CD4-positive, alpha-beta memory T cell (primary cell): Measurements from ENCODE around the gene HPSE2. TPM values are rescaled to one million over a fixed set of nuclear protein-coding genes. Genes with fewer than 3 reads are reported as not detected.
"Not testable (repeated sequence)": the region's sequence is repeated elsewhere in the genome, so short reads cannot be mapped to it uniquely, and the experiment has no call there.

Source experiments
- CTCF ChIA-PET: fragments of 350-600 bp; sonication (Branson Sonifier 250); formaldehyde crosslinking; loops from one replicate; lab custom pipeline; 2021; ENCODE audit warnings: inconsistent platforms; ENCODE audit not compliant: partially characterized antibody; lab: Charles Lee
- POLR2A ChIA-PET: fragments of 350-600 bp; sonication (Branson Sonifier 250); formaldehyde crosslinking; loops from one replicate; lab custom pipeline; 2021; ENCODE audit not compliant: partially characterized antibody; lab: Charles Lee
- DNase-seq, 5 donors: peaks; one replicate each; pipeline versions ENCODE4 v3.0.0 to v3.0.0-alpha.2; 2020 to 2022; ENCODE audit warnings: mixed read lengths in 1 of 5
- H3K27ac ChIP-seq: one replicate; pipeline ENCODE4 v1.7.0; 2013; ENCODE audit warnings: low read depth, low read length
- H3K27me3 ChIP-seq: 2 replicates; pipeline ENCODE4 v1.7.0; 2013; ENCODE audit warnings: mild to moderate bottlenecking, low read length, moderate library complexity; ENCODE audit not compliant: insufficient read depth
- H3K36me3 ChIP-seq: 2 replicates; pipeline ENCODE4 v1.7.0; 2013; ENCODE audit warnings: mild to moderate bottlenecking, low read length, moderate library complexity; ENCODE audit not compliant: insufficient read depth
- H3K4me1 ChIP-seq: 2 replicates; pipeline ENCODE4 v1.7.0; 2013; ENCODE audit warnings: mild to moderate bottlenecking, low read length, moderate library complexity; ENCODE audit not compliant: insufficient read depth
- H3K4me3 ChIP-seq, 2 donors: one replicate each; pipeline ENCODE4 v1.7.0; 2013; ENCODE audit warnings: low read length in 2 of 2, mild to moderate bottlenecking in 1 of 2
- H3K9me3 ChIP-seq, 2 donors: one replicate each; pipeline ENCODE4 v1.7.0; 2013; ENCODE audit warnings: low read length in 2 of 2, control low read depth in 1 of 2; ENCODE audit not compliant: control insufficient read depth in 1 of 2
- H3K27ac Mint-ChIP-seq, 7 donors: one replicate each; pipeline ENCODE4 v1.8.0; 2020 to 2021; ENCODE audit warnings: mixed read lengths in 7 of 7, mild to moderate bottlenecking in 6 of 7, inconsistent platforms in 3 of 7, moderate library complexity in 3 of 7
- H3K27me3 Mint-ChIP-seq, 2 donors: one replicate each; pipeline ENCODE4 v1.8.0; 2020 to 2021; ENCODE audit warnings: mixed read lengths in 2 of 2
- H3K36me3 Mint-ChIP-seq, 2 donors: one replicate each; pipeline ENCODE4 v1.8.0; 2020 to 2021; ENCODE audit warnings: mixed read lengths in 2 of 2, inconsistent platforms in 1 of 2, mild to moderate bottlenecking in 1 of 2
- H3K4me1 Mint-ChIP-seq, 4 donors: one replicate each; pipeline ENCODE4 v1.8.0; 2020 to 2021; ENCODE audit warnings: mixed read lengths in 4 of 4, mild to moderate bottlenecking in 1 of 4
- H3K4me3 Mint-ChIP-seq, 8 donors: one replicate each; pipeline ENCODE4 v1.8.0; 2020 to 2021; ENCODE audit warnings: mixed read lengths in 8 of 8, mild to moderate bottlenecking in 7 of 8, moderate library complexity in 6 of 8, inconsistent platforms in 3 of 8
- H3K9me3 Mint-ChIP-seq, 8 donors: one replicate each; pipeline ENCODE4 v1.8.0; 2020 to 2021; ENCODE audit warnings: mixed read lengths in 8 of 8, mild to moderate bottlenecking in 5 of 8, inconsistent platforms in 3 of 8, moderate library complexity in 1 of 8
- intact Hi-C: fragments of 100-400 bp; cut with micrococcal nuclease; formaldehyde crosslinking; loops from one replicate; pipeline ENCODE4 v1.15.1; 2023
- polyA plus RNA-seq, 2 donors: library from polyadenylated mRNA; unstranded; fragments of 300-500 nt; fragmentation: Illumina TruSeq; gene quantifications; one replicate each; pipeline ENCODE4 v1.2.3, GENCODE V29; 2021
- total RNA-seq, 2 experiments: library from RNA; stranded (reverse); gene quantifications; one replicate each; pipeline ENCODE4 v1.2.3, GENCODE V29; 2021

The HPSE2 gene
- total and polyA plus RNA-seq, 4 experiments from 2014 or later, result 0.09 to 0.12 TPM; not detected in 2

DNA sequence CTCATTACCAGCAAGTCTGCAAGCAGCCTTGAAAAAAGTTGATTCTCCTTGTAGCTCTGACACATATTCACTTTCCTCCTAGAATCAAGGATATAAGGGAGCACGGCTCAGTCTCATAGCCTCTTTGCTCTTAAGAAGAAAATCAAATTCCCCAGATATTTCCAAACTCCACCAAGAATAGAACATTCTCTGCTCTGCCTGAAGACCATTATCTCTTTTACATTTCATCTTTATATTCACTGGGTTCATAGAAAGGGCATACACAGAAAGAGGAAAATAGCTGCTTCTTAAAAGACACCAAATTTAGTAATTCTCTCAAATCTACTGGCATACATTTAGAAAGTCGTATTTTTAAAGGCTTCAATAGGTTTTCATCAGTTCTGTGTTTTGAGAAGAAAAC lies 92.0 kb downstream of the HPSE2 start:
- no peak for DNase-seq
- ChIA-PET POLR2A (no interaction called here), CTCF (no interaction called here)
- Mint-ChIP-seq H3K4me1 (no peaks in the 10 kb centered on the region), H3K27me3 (no peaks in the 10 kb centered on the region), H3K36me3 (no peaks in the 10 kb centered on the region), H3K27ac (no peak overlapping the region), H3K9me3 (no peaks in the 10 kb centered on the region), H3K4me3 (no peak overlapping the region)
- H3K9me3 ChIP-seq, result no peaks in the 10 kb centered on the region
- H3K36me3 ChIP-seq, result no peaks in the 10 kb centered on the region
- H3K27me3 ChIP-seq, result no peaks in the 10 kb centered on the region
- H3K27ac ChIP-seq, result no peak overlapping the region
- H3K4me1 ChIP-seq, result no peaks in the 10 kb centered on the region
- intact Hi-C loops, result no loop called here
- no peak overlapping the region for H3K4me3 ChIP-seq

DNA sequence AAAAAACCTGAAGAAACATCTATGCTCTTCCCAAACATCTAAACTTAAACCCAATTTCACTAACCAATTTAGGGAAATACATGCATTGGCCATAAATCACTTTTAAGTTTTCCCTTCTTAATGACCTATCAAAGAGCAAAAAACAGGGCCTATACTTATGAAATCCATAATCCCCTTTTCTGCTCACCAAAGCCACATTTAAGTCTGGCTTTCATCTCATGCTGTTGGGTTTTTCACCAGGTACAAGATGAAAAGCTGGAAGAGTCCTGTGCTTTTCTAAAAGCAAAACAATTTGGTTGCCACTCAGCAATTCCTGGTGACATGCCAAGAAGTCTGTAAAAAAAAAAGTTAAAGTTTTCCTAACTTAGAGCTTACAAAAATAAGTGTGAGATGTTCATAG lies 92.6 kb downstream of the HPSE2 start:
- H3K9me3 Mint-ChIP-seq, result peaks cover 0 to 2% (median 0%) of the 10 kb centered on the region in 8 donors
- Histone ChIP-seq H3K27me3 (no peaks in the 10 kb centered on the region), H3K4me3 (no peak overlapping the region), H3K9me3 (no peaks in the 10 kb centered on the region), H3K4me1 (no peaks in the 10 kb centered on the region), H3K36me3 (no peaks in the 10 kb centered on the region), H3K27ac (no peak overlapping the region)
- ChIA-PET CTCF (no interaction called here), POLR2A (no interaction called here)
- no peak for DNase-seq
- no peak overlapping the region for H3K27ac Mint-ChIP-seq
- no peaks in the 10 kb centered on the region for H3K4me1 Mint-ChIP-seq
- H3K27me3 Mint-ChIP-seq, result no peaks in the 10 kb centered on the region
- no peak overlapping the region for H3K4me3 Mint-ChIP-seq
- intact Hi-C loops, result no loop called here
- no peaks in the 10 kb centered on the region for H3K36me3 Mint-ChIP-seq

DNA sequence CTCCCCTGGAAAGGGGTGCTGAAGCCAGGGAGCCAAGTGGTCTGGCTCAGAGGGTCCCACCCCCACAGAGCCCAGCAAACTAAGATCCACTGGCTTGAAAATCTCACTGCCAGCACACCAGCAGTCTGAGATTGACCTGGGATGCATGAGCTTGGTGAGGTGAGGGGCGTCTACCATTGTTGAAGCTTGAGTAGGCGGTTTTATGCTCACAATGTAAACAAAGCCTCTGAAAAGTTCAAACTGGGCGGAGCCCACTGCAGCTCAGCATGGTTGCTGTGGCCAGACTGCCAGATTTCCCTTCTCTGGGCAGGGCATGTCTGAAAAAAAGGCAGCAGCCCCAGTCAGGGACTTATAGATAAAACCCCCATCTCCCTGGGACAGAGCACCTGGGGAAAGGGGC lies 102.8 kb downstream of the HPSE2 start:
- H3K4me1 ChIP-seq, H3K27me3 ChIP-seq, H3K27ac Mint-ChIP-seq, DNase-seq, H3K4me1 Mint-ChIP-seq, H3K36me3 Mint-ChIP-seq, H3K4me3 Mint-ChIP-seq, H3K27ac ChIP-seq, intact Hi-C loops, CTCF ChIA-PET, H3K9me3 ChIP-seq, H3K36me3 ChIP-seq, H3K4me3 ChIP-seq, POLR2A ChIA-PET, H3K27me3 Mint-ChIP-seq: not testable (repeated sequence)
- peaks cover 0 to 11% (median 3%) of the 10 kb centered on the region in 8 donors for H3K9me3 Mint-ChIP-seq

DNA sequence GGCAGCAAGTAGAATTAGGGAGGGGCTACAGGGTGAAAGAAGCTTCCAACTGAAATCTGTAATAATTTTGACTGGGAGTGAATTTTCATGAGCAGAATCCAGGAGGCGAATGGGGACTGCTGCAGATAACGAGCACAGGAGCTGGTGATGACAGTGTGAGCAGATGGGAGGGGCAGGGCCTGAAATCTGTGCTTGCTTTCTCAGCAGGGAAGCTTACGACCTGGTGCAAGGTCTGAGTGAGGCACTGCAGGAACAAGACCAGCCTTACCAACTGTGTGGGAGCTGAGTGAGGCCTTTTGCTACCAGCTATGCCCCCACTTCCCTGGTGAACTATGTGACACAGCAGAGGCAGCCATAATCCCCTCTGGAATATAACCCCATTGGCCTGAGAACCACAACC lies 109.8 kb downstream of the HPSE2 start:
- no peaks in the 10 kb centered on the region for H3K4me1 Mint-ChIP-seq
- no peak overlapping the region for H3K4me3 Mint-ChIP-seq
- H3K4me1 ChIP-seq, result no peaks in the 10 kb centered on the region
- no peaks in the 10 kb centered on the region for H3K27me3 ChIP-seq
- no peaks in the 10 kb centered on the region for H3K9me3 ChIP-seq
- no peaks in the 10 kb centered on the region for H3K36me3 ChIP-seq
- intact Hi-C loops, result no loop called here
- ChIA-PET POLR2A (no interaction called here), CTCF (no interaction called here)
- H3K4me3 ChIP-seq, result no peak overlapping the region
- no peaks in the 10 kb centered on the region for H3K27me3 Mint-ChIP-seq
- H3K36me3 Mint-ChIP-seq, result no peaks in the 10 kb centered on the region
- no peak overlapping the region for H3K27ac Mint-ChIP-seq
- H3K27ac ChIP-seq, result no peak overlapping the region
- DNase-seq, result no peak
- peaks cover 0 to 26% (median 9%) of the 10 kb centered on the region in 8 donors for H3K9me3 Mint-ChIP-seq

DNA sequence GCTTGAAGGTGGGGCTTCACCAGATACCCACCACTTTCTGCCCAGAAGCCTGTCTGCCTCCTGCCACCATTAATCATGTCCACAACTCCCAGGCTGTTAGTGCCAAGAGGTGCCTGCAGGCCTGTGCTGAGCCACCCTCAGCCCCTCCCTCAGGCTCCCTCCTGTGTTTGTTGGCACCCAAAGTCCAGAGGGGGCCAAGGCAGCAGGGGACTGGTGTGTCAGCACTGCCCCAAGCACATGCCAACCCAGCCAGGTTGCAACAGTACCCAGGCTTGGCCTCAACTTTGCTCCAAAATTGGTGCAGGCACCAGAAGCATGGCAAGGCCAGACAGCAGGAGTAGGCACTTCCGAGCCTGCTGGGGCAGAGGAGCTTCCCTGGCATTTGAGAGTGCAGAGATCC lies 111.3 kb downstream of the HPSE2 start:
- no peaks in the 10 kb centered on the region for H3K4me1 ChIP-seq
- CTCF ChIA-PET, result no interaction called here
- H3K27me3 Mint-ChIP-seq, result no peaks in the 10 kb centered on the region
- H3K36me3 Mint-ChIP-seq, result no peaks in the 10 kb centered on the region
- H3K4me1 Mint-ChIP-seq, result no peaks in the 10 kb centered on the region
- H3K4me3 ChIP-seq, result no peak overlapping the region
- no peaks in the 10 kb centered on the region for H3K27me3 ChIP-seq
- POLR2A ChIA-PET, result no interaction called here
- DNase-seq, result no peak
- H3K9me3 Mint-ChIP-seq, result peaks cover 0 to 21% (median 9%) of the 10 kb centered on the region in 8 donors
- H3K27ac Mint-ChIP-seq, result no peak overlapping the region
- no peak overlapping the region for H3K4me3 Mint-ChIP-seq
- H3K36me3 ChIP-seq, result no peaks in the 10 kb centered on the region
- H3K9me3 ChIP-seq, result no peaks in the 10 kb centered on the region
- intact Hi-C loops, result no loop called here
- no peak overlapping the region for H3K27ac ChIP-seq

DNA sequence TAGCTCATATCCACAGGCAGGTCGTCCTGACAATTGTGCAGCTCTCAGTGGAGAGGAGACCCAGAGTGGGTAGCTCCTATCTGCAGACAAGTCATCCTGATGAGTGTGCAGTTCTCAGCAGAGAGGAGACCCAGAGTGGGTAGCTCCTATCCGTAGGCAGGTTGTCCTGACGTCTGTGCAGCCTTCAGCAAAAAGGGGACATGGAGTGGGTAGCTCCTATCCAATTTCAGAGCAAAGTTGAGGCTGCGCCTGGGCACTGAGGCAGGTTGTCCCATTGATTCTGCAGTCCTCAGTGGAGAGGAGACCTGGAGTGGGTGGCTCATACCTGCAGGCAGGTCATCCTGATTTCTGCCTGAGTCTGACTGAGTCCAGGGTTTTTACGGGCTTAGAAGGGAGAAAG lies 111.8 kb downstream of the HPSE2 start:
- no peak for DNase-seq
- POLR2A ChIA-PET, result no interaction called here
- H3K9me3 Mint-ChIP-seq, result peaks cover 0 to 20% (median 9%) of the 10 kb centered on the region in 8 donors
- H3K27ac Mint-ChIP-seq, result no peak overlapping the region
- CTCF ChIA-PET, result no interaction called here
- H3K36me3 Mint-ChIP-seq, result no peaks in the 10 kb centered on the region
- H3K4me1 Mint-ChIP-seq, result no peaks in the 10 kb centered on the region
- no peak overlapping the region for H3K4me3 Mint-ChIP-seq
- Histone ChIP-seq H3K27ac (no peak overlapping the region), H3K4me1 (no peaks in the 10 kb centered on the region), H3K4me3 (no peak overlapping the region), H3K27me3 (no peaks in the 10 kb centered on the region), H3K9me3 (no peaks in the 10 kb centered on the region), H3K36me3 (no peaks in the 10 kb centered on the region)
- intact Hi-C loops, result no loop called here
- H3K27me3 Mint-ChIP-seq, result no peaks in the 10 kb centered on the region

DNA sequence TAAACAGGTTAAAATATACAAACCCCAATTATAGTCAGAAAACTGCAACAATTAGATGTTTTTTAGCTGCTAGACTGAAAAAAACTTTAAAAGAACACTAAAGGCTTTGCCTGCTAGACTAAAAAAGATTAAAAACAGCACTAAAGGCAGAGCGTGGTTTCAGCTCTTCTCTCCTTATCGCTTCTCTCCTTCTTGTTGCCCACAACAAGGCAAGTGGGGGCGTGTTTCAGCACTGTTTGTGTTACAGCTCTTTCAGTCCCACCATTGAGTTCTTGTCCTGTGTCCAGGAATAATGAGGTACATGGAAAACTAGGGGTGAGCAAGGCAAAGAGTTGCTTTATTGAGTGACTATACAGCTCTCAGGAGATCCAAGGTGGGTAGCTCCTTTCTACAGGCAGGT lies 112.3 kb downstream of the HPSE2 start:
- H3K27ac ChIP-seq, result no peak overlapping the region
- no peaks in the 10 kb centered on the region for H3K4me1 ChIP-seq
- H3K4me3 ChIP-seq, result no peak overlapping the region
- ChIA-PET CTCF (no interaction called here), POLR2A (no interaction called here)
- no peaks in the 10 kb centered on the region for H3K27me3 Mint-ChIP-seq
- no peak overlapping the region for H3K4me3 Mint-ChIP-seq
- intact Hi-C loops, result no loop called here
- H3K9me3 Mint-ChIP-seq, result peaks cover 0 to 20% (median 9%) of the 10 kb centered on the region in 8 donors
- H3K4me1 Mint-ChIP-seq, result no peaks in the 10 kb centered on the region
- H3K36me3 Mint-ChIP-seq, result no peaks in the 10 kb centered on the region
- DNase-seq, result no peak
- H3K36me3 ChIP-seq, result no peaks in the 10 kb centered on the region
- H3K27ac Mint-ChIP-seq, result no peak overlapping the region
- H3K9me3 ChIP-seq, result no peaks in the 10 kb centered on the region
- no peaks in the 10 kb centered on the region for H3K27me3 ChIP-seq

DNA sequence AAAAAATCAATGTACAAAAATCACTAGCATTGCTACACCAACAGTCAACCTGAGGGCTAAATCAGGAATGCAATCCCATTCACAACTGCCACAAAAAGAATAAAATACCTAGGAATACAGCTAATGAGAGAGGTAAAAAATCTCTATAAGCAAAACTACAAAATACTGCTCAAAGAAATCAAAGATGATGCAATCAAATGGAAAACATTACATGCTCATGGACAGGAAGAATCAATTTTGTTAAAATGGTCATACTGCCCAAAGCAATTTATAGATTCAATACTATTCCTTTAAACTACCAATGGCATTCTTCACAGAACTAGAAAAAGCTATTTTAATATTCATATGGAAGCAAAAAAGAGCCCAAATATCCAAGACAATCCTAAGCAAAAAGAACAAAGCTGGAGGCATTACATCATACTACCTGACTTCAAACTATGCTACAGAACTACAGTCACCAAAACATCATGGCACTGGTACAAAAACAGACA lies 116.3 kb downstream of the HPSE2 start:
- POLR2A ChIA-PET, result no interaction called here
- Histone ChIP-seq H3K27ac (no peak overlapping the region), H3K27me3 (no peaks in the 10 kb centered on the region), H3K4me1 (no peaks in the 10 kb centered on the region), H3K9me3 (no peaks in the 10 kb centered on the region), H3K4me3 (no peak overlapping the region), H3K36me3 (no peaks in the 10 kb centered on the region)
- H3K27me3 Mint-ChIP-seq, result peaks cover 0 to 3% of the 10 kb centered on the region in 2 donors
- H3K4me3 Mint-ChIP-seq, result no peak overlapping the region
- no peak for DNase-seq
- H3K9me3 Mint-ChIP-seq, result peaks cover 0 to 10% (median 2%) of the 10 kb centered on the region in 8 donors
- intact Hi-C loops, result no loop called here
- CTCF ChIA-PET, result no interaction called here
- H3K27ac Mint-ChIP-seq, result no peak overlapping the region
- H3K4me1 Mint-ChIP-seq, result no peaks in the 10 kb centered on the region
- H3K36me3 Mint-ChIP-seq, result no peaks in the 10 kb centered on the region
